Astrocyte (in vitro differentiated cells and primary cell): ENCODE data around the gene POLR2E.

Source experiments
- CTCF ChIP-seq: IDR thresholded peaks from 2 replicates; pipeline ENCODE4 v1.5.1; 2011; ENCODE audit warnings: low read depth, mild to moderate bottlenecking, inconsistent platforms, low read length, moderate library complexity; ENCODE audit not compliant: insufficient read depth
- EZH2 ChIP-seq: IDR thresholded peaks from 2 replicates; pipeline ENCODE4 v1.6.1; 2012; ENCODE audit warnings: mild to moderate bottlenecking, low read length, inconsistent platforms; ENCODE audit not compliant: insufficient read depth

GRCh38 chr19:1131718-1132551 is 36.8 kb upstream of the POLR2E start:
- TF ChIP-seq CTCF: no peak
- TF ChIP-seq EZH2: no peak
